Measurements from ENCODE around the gene PDZK1IP1. TPM values are rescaled to one million over a fixed set of nuclear protein-coding genes. Genes with fewer than 3 reads are reported as not detected.

Gene PDZK1IP1
- total RNA-seq: not detected in 2 replicates

GRCh38 chr1:47189844-47190508, at the start of gene PDZK1IP1:
Gene PDZK1IP1 (minus strand): TSS chr1:47190036. CDS start chr1:47189932, 104 bp downstream.
- DNase-seq (ENCODE audit: low spot score): no peak
- H3K27ac Mint-ChIP-seq: no peak within 1 kb of the TSS
- H3K4me3 Mint-ChIP-seq: no peak within 1 kb of the TSS
- peaks cover 2% of the 10 kb centered on the region for H3K27me3 Mint-ChIP-seq (ENCODE audit: insufficient read depth)
- H3K9me3 Mint-ChIP-seq: no peaks in the 10 kb centered on the region
- H3K36me3 Mint-ChIP-seq (ENCODE audit: low read depth): no peaks in the 10 kb centered on the region
- intact Hi-C loops (cut with micrococcal nuclease): no loop called here
- no peaks in the 10 kb centered on the region for H3K4me1 Mint-ChIP-seq (ENCODE audit: low read depth)

DNA sequence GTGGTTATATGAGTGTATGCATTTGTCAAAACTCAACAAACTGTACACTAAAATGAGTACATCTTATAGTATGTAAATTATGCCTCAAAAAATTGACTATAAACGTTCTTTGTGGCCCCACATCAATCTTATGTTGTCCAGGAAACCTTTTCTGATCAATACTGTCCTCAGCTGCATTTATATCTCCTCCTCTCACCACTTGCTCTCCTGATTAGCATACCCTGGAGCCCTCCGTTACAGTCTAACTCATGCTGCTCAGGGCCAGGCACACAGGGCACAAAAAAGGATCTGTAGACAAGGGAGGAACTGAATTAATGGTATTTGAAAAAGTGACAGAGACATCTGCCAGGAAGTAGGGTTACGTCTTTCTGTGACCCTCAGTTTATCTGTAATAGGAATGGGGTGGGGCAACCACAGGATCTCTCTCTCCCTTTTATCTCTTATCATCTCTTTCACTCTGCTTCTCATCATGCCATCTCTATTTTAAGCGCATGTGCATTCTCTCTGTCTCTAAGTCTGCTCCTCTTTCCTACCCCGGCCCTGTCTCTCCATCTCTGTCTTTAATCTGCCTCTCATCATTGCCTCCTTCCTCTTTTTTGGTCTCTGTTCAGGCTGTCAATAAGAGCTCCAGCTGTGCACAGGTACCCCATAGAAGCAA, 49.2 kb upstream of the PDZK1IP1 start:
- no peak overlapping the region for H3K27ac Mint-ChIP-seq
- DNase-seq (ENCODE audit: low spot score): no peak
- peaks cover 41% of the 10 kb centered on the region for H3K27me3 Mint-ChIP-seq (ENCODE audit: insufficient read depth)
- intact Hi-C loops (cut with micrococcal nuclease): no loop called here
- H3K4me1 Mint-ChIP-seq (ENCODE audit: low read depth): peaks cover 8% of the 10 kb centered on the region
- H3K4me3 Mint-ChIP-seq: no peak overlapping the region
- no peaks in the 10 kb centered on the region for H3K9me3 Mint-ChIP-seq
- H3K36me3 Mint-ChIP-seq (ENCODE audit: low read depth): no peaks in the 10 kb centered on the region

DNA sequence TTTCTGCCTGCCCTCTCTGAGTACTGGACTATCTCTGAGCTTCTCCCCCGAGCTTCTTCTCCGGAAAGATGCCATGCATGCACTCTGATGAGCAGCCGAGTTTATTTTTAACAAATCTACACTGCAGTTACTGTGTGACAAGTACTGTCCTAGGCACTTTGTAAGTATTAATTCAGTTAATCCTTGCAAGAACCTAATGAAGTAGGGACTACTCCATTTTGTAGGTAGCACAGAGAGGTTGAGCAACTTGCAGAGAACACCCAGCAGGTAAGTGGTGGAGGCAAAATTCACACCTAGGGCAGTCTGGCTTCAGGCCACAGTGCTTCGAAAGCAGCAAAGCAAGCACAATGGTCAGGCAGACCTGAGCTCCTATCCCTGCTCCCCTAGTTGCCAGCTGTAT, 46.0 kb upstream of the PDZK1IP1 start:
- no peak for DNase-seq (ENCODE audit: low spot score)
- no peak overlapping the region for H3K4me3 Mint-ChIP-seq
- no peaks in the 10 kb centered on the region for H3K9me3 Mint-ChIP-seq
- intact Hi-C loops (cut with micrococcal nuclease): no loop called here
- H3K4me1 Mint-ChIP-seq (ENCODE audit: low read depth): peaks cover 22% of the 10 kb centered on the region
- no peak overlapping the region for H3K27ac Mint-ChIP-seq
- peaks cover 63% of the 10 kb centered on the region for H3K27me3 Mint-ChIP-seq (ENCODE audit: insufficient read depth)
- H3K36me3 Mint-ChIP-seq (ENCODE audit: low read depth): peaks cover 3% of the 10 kb centered on the region

DNA sequence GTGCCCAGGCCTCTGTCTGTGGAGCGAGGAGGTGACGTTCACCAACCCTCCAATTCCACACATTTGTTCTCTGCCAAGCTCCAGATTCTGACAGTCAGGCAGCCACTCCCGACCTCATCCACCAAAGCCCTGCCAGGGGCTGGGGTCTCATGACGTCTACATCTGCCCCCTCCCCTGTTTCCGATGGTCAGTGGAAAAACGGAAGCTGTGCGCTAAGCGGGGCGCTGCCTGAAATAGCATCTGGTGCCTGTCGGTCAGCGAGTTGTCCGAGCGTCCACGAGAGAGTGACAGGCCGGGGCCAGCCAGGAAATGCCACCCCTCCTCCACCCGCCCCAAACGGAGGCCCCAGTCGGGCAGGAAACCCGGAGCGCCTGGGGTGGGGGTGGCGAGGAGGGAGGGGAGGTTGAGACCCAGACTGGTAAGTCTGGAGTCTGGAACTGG, 45.4 kb upstream of the PDZK1IP1 start:
- intact Hi-C loops (cut with micrococcal nuclease): no loop called here
- H3K27me3 Mint-ChIP-seq (ENCODE audit: insufficient read depth): peaks cover 67% of the 10 kb centered on the region
- peaks cover 3% of the 10 kb centered on the region for H3K36me3 Mint-ChIP-seq (ENCODE audit: low read depth)
- no peak for DNase-seq (ENCODE audit: low spot score)
- H3K4me3 Mint-ChIP-seq: no peak overlapping the region
- no peak overlapping the region for H3K27ac Mint-ChIP-seq
- peaks cover 22% of the 10 kb centered on the region for H3K4me1 Mint-ChIP-seq (ENCODE audit: low read depth)
- no peaks in the 10 kb centered on the region for H3K9me3 Mint-ChIP-seq

DNA sequence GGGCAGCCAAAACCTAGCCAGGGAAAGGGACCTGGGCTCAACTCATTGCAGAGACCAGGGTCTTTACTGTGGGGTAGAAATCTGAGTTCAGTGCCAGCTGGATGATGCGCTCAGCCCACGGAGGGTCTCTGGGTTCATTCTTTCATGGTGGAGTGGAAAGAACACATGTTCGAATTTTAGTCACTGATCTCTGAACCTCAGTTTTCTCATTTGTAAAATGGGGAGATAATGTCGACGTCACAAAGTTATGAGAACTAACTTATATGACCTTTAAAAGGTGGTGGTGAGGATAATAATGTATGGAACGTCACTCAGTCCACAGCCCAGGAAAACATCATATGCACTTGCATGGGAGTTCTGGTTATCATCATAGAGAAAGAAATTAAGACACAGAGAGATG, 43.4 kb upstream of the PDZK1IP1 start:
- no peak for DNase-seq (ENCODE audit: low spot score)
- no peak overlapping the region for H3K27ac Mint-ChIP-seq
- peaks cover 14% of the 10 kb centered on the region for H3K4me1 Mint-ChIP-seq (ENCODE audit: low read depth)
- H3K4me3 Mint-ChIP-seq: no peak overlapping the region
- intact Hi-C loops (cut with micrococcal nuclease): loop anchor here (5.0 kb wide), 2 partner anchors 479 to 494 kb away; no protein-coding TSS in a partner anchor
- H3K9me3 Mint-ChIP-seq: no peaks in the 10 kb centered on the region
- H3K36me3 Mint-ChIP-seq (ENCODE audit: low read depth): peaks cover 3% of the 10 kb centered on the region
- peaks cover 82% of the 10 kb centered on the region for H3K27me3 Mint-ChIP-seq (ENCODE audit: insufficient read depth)

DNA sequence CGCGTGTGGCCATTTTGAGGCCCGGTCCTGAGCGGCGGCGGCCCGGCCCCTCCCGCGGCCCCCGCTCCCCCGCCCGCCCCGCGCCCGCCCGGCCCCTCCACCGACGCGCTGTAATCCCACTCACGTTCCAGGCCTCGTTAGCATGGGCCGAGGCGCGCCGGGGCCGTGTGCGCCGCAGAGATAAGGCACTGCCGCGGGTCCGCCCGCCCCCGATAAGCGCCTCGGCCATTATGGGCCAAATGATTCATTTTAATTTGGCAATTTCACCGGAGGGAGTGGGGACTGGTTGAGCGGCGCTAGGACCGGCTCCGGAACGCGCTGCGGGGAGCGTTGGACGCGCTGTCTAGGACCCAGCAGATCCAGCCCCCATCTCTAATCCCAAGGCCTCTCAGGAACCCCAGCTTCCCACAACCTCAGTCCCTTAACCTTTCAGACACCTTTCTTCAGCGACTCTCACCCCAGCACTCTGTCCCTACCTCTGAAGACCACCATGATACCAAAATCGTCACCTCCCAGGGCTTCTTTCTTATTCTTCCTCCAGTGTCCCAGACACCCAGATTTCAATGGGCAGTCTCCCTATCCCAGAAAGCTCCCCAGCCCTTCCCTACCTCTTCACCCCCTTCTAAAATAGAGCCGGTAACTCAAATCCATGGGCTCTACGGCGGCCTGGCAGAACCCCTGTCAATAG, 42.5 kb upstream of the PDZK1IP1 start, which contains the start of gene TAL1:
TAL1 (minus strand) TSS at position 39 of the 688 bp plus-strand sequence. CDS start 6,337 bp downstream, outside the sequence.
- peak within 1 kb of the TSS; percentile 86 for H3K27ac Mint-ChIP-seq
- intact Hi-C loops (cut with micrococcal nuclease): loop anchor here (5.0 kb wide), 2 partner anchors 480 to 495 kb away; no protein-coding TSS in a partner anchor
- DNase-seq (ENCODE audit: low spot score): no peak
- H3K36me3 Mint-ChIP-seq (ENCODE audit: low read depth): peaks cover 3% of the 10 kb centered on the region
- no peaks in the 10 kb centered on the region for H3K9me3 Mint-ChIP-seq
- peaks cover 85% of the 10 kb centered on the region for H3K27me3 Mint-ChIP-seq (ENCODE audit: insufficient read depth)
- H3K4me1 Mint-ChIP-seq (ENCODE audit: low read depth): peaks cover 14% of the 10 kb centered on the region
- peak within 1 kb of the TSS; percentile 73 for H3K4me3 Mint-ChIP-seq

DNA sequence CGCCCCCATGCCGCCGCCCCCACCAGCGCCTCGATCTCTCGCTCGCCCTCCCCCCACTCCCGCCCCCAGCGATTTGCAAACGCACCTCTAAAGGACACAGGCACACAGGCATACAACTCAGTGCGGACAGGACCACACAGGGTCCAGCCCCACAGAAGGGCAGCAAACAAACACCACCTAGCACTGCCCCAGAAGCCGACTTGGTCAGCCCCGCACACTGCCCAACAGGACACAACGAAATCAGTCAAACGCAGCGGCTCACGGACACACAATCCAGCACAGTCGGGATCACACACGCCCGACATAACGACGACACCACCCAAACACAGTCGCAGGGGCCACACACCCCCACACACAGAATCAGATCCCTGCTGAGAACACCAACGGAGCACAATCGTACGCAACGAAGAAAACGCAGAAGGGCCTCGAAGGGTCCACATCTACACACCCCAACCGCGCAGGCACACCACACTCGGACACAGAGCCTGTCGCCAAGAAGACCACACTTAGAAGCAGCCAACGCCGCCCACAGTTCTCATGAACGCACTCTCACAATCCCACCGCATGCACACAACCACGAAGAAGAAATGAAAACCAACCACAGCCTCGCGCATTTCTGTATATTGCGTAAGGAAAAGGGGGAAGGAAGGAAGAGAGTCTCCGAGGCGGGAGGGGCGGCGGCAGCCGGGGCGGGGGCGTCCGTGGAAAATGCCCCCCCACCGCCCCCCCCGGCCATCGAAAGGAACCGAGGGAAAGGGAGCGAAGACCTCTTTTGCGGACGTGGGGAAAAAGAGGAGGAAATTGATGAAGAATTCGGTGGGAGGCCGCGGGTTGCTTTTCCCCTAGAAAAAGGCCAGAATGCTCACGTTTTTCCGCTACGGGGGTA, 41.7 kb upstream of the PDZK1IP1 start:
- no peak for DNase-seq (ENCODE audit: low spot score)
- Mint-ChIP-seq H3K4me1 (ENCODE audit: low read depth) (peaks cover 14% of the 10 kb centered on the region), H3K4me3 (peak overlapping the region; percentile 73), H3K27me3 (ENCODE audit: insufficient read depth) (peaks cover 87% of the 10 kb centered on the region), H3K9me3 (no peaks in the 10 kb centered on the region), H3K36me3 (ENCODE audit: low read depth) (peaks cover 3% of the 10 kb centered on the region), H3K27ac (peak overlapping the region; percentile 86)
- intact Hi-C loops (cut with micrococcal nuclease): loop anchor here (5.0 kb wide), 2 partner anchors 481 to 496 kb away; no protein-coding TSS in a partner anchor

- DNase-seq (ENCODE audit: low spot score): no peak
- intact Hi-C loops (cut with micrococcal nuclease): loop anchor here (1.0 to 5.0 kb wide), 3 partner anchors 214 to 497 kb away; no protein-coding TSS in a partner anchor
Measured at GRCh38 chr1:47230692-47231300, 41.0 kb upstream of the PDZK1IP1 start.

DNA sequence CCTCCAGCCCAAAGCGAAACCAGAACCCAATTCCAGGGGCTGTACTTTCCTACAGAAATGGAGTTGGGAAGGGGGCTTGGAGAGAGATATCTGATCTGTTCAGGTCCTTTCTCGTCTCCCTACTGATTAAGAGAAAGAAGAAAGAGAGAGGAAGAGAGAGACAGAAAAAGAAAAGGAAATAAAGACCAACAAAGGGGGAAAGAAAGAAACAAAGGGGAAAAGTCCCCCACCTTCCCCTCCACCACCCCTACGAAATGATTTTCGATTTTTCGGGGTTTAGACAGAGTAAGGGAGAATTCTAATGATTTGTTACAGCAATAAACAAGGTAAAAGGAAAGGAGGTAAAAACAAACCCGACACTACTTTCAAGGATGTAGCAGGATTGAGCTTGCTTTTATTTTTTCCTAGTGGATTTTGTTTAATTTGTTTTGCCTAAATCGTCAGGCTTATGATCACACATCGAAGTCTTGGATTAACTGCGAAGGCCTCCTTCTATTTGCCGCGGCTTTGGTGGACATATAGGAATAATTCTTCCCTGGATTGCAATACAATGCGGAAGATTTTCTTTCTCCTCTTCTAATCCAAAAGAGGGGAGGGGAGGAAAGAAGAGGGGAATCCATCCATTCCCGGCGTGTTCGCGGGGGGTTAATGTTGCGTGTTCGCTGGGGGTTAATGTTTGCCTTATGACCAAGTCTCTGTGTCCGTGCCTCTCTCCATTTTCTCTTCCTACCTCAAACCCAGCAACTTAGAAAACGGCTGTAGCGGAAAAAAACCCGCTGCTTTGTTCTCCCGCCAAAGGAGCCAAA, 40.3 kb upstream of the PDZK1IP1 start:
- DNase-seq (ENCODE audit: low spot score): no peak
- H3K4me3 Mint-ChIP-seq: no peak overlapping the region
- H3K27me3 Mint-ChIP-seq (ENCODE audit: insufficient read depth): peaks cover 87% of the 10 kb centered on the region
- H3K36me3 Mint-ChIP-seq (ENCODE audit: low read depth): peaks cover 3% of the 10 kb centered on the region
- peak overlapping the region; percentile 61 for H3K27ac Mint-ChIP-seq
- H3K9me3 Mint-ChIP-seq: no peaks in the 10 kb centered on the region
- intact Hi-C loops (cut with micrococcal nuclease): loop anchor here (1.0 to 5.0 kb wide), 5 partner anchors 207 to 738 kb away; no protein-coding TSS in a partner anchor
- H3K4me1 Mint-ChIP-seq (ENCODE audit: low read depth): peaks cover 20% of the 10 kb centered on the region

More at GRCh38 chr1:47230692-47231300, 41.0 kb upstream of the PDZK1IP1 start:
- H3K27me3 Mint-ChIP-seq (ENCODE audit: insufficient read depth): peaks cover 88% of the 10 kb centered on the region
- H3K36me3 Mint-ChIP-seq (ENCODE audit: low read depth): peaks cover 3% of the 10 kb centered on the region
- H3K9me3 Mint-ChIP-seq: no peaks in the 10 kb centered on the region
- peak overlapping the region; percentile 40 for H3K27ac Mint-ChIP-seq
- peaks cover 20% of the 10 kb centered on the region for H3K4me1 Mint-ChIP-seq (ENCODE audit: low read depth)
- H3K4me3 Mint-ChIP-seq: no peak overlapping the region

DNA sequence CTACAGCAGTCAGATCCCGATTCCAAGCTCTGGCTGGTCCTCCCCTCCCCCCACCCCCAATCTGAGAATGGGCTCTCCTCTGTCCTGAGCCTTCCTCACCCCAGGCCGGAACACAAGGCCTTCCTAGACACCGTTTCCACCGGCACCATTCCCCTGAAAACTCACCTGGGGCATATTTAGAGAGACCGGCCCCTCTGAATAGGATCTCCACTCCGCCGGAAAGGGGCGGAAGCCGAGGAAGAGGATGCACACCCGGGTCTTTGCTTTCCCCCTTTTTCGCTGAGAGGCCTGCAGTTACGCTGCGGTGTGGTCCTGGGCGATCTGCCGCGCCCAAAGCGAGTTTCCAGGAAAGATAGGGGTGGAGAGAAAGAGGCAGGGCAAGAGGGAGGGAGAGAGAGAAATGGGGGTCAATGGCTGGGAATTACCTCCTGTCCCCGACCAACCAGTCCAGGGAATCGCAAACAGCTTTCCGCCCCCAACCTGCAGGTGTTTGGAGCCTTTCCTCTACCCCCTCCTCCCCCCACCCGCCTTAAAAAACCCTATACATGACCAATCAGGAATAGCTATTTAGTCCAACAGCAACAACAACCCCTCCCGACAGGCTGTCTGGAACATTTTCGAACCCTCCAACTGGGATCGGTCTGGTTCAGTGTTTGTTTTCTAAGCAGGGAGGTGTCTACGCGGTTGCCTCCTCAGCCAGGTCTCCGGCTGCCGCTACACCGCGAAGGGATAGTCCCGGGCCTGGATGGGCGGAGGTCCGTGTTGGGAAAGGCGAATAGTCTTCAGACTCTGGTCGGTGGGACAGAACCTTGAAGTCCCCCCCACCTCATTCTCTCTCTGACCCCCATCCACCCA, 39.4 kb upstream of the PDZK1IP1 start:
- no peak for DNase-seq (ENCODE audit: low spot score)
- Mint-ChIP-seq H3K9me3 (no peaks in the 10 kb centered on the region), H3K4me1 (ENCODE audit: low read depth) (peaks cover 20% of the 10 kb centered on the region), H3K27ac (peak overlapping the region; percentile 61), H3K27me3 (ENCODE audit: insufficient read depth) (peaks cover 80% of the 10 kb centered on the region), H3K36me3 (ENCODE audit: low read depth) (peaks cover 3% of the 10 kb centered on the region), H3K4me3 (no peak overlapping the region)
- intact Hi-C loops (cut with micrococcal nuclease): loop anchor here (2.0 to 5.0 kb wide), 2 partner anchors 208 to 737 kb away; no protein-coding TSS in a partner anchor
